GM23338 (cell line): ENCODE results near the gene A4GNT. TPM values are rescaled to one million over a fixed set of nuclear protein-coding genes. Genes with fewer than 3 reads are reported as not detected.

Experiments used
- ATAC-seq: fragments of 200-7000 bp; cut with Tn5 transposase; 3 replicates; pipeline ENCODE4 v1.9.1; 2020
- DNase-seq: peaks from one replicate; pipeline ENCODE4 v3.0.0-alpha.2; 2015; ENCODE audit warnings: low spot score
- H2AFZ ChIP-seq: fragments of 200-600 bp; sonication (generic); 2 replicates; pipeline ENCODE4 v1.8.0; 2016; ENCODE audit warnings: antibody characterized with exemption, mild to moderate bottlenecking, moderate library complexity
- H3F3A ChIP-seq: fragments of 200-600 bp; sonication (generic); replicated peaks from 2 replicates; pipeline ENCODE4 v1.8.0; 2017; ENCODE audit warnings: antibody characterized with exemption, mixed run types, low read depth
- H3K27ac ChIP-seq: fragments of 200-600 bp; sonication (generic); 2 replicates; pipeline ENCODE4 v1.6.1; 2016; ENCODE audit warnings: low read depth
- H3K27me3 ChIP-seq: fragments of 200-600 bp; sonication (generic); 2 replicates; pipeline ENCODE4 v1.8.0; 2016; ENCODE audit warnings: mild to moderate bottlenecking, mixed run types, moderate library complexity; ENCODE audit not compliant: insufficient read depth
- H3K36me3 ChIP-seq: fragments of 200-600 bp; sonication (generic); 2 replicates; pipeline ENCODE4 v1.8.0; 2016; ENCODE audit warnings: mild to moderate bottlenecking; ENCODE audit not compliant: insufficient read depth
- H3K4me1 ChIP-seq: fragments of 200-600 bp; sonication (generic); 2 replicates; pipeline ENCODE4 v1.8.0; 2016; ENCODE audit warnings: mild to moderate bottlenecking, moderate library complexity; ENCODE audit not compliant: insufficient read depth
- H3K4me2 ChIP-seq: fragments of 200-600 bp; sonication (generic); 2 replicates; pipeline ENCODE4 v1.7.1; 2017; ENCODE audit warnings: mixed run types
- H3K4me3 ChIP-seq: fragments of 200-600 bp; sonication (generic); 2 replicates; pipeline ENCODE4 v1.6.1; 2016; ENCODE audit warnings: mixed run types
- H3K79me2 ChIP-seq: fragments of 200-600 bp; sonication (generic); replicated peaks from 2 replicates; pipeline ENCODE4 v1.8.0; 2017; ENCODE audit warnings: mild to moderate bottlenecking; ENCODE audit not compliant: insufficient read depth
- H3K9me2 ChIP-seq: fragments of 200-600 bp; sonication (generic); 2 replicates; pipeline ENCODE4 v1.8.0; 2017; ENCODE audit not compliant: insufficient read depth
- H4K20me1 ChIP-seq: fragments of 200-600 bp; sonication (generic); replicated peaks from 2 replicates; pipeline ENCODE4 v1.8.0; 2017; ENCODE audit warnings: mild to moderate bottlenecking; ENCODE audit not compliant: insufficient read depth
- H3K27ac Mint-ChIP-seq: 2 replicates; pipeline ENCODE4 v1.8.0; 2020; ENCODE audit warnings: inconsistent platforms, mild to moderate bottlenecking, moderate library complexity, mixed read lengths
- H3K27me3 Mint-ChIP-seq: 3 replicates; pipeline ENCODE4 v1.8.0; 2022; ENCODE audit warnings: low read depth, mild to moderate bottlenecking, moderate library complexity, mixed read lengths, inconsistent platforms; ENCODE audit not compliant: insufficient read depth, poor library complexity
- H3K36me3 Mint-ChIP-seq: 3 replicates; pipeline ENCODE4 v1.8.0; 2021; ENCODE audit warnings: low read depth, mild to moderate bottlenecking, inconsistent platforms, moderate library complexity, mixed read lengths
- H3K4me1 Mint-ChIP-seq: 3 replicates; pipeline ENCODE4 v1.8.0; 2020; ENCODE audit warnings: mild to moderate bottlenecking, inconsistent platforms, mixed read lengths
- H3K4me3 Mint-ChIP-seq: 3 replicates; pipeline ENCODE4 v1.8.0; 2021; ENCODE audit warnings: moderate library complexity, mild to moderate bottlenecking, inconsistent platforms, mixed read lengths
- H3K9me3 Mint-ChIP-seq: 3 replicates; pipeline ENCODE4 v1.8.0; 2020; ENCODE audit warnings: moderate library complexity, mild to moderate bottlenecking, inconsistent platforms, mixed read lengths
- CREB1 ChIP-seq: fragments of 250-450 bp; sonication (Bioruptor Pico); IDR thresholded peaks from 2 replicates; pipeline ENCODE4 v1.5.0; 2020; ENCODE audit warnings: low read depth, mild to moderate bottlenecking, moderate library complexity
- CTCF ChIP-seq, 2 experiments: fragments of 200-600 bp in 1 of 2; sonication (generic) in 1 of 2; conservative IDR thresholded peaks; 2 replicates each; pipeline versions ENCODE4 v1.5.1 to v1.6.1; 2016 to 2017; ENCODE audit warnings: antibody characterized with exemption in 2 of 2, low read depth in 2 of 2, mild to moderate bottlenecking in 2 of 2, moderate library complexity in 1 of 2
- EZH2 ChIP-seq: fragments of 200-600 bp; sonication (generic); IDR thresholded peaks from one replicate; pipeline ENCODE4 v1.8.0; 2017; ENCODE audit warnings: antibody characterized with exemption, mild to moderate bottlenecking, low read depth; ENCODE audit not compliant: unreplicated experiment
- EZH2phosphoT487 ChIP-seq: fragments of 200-600 bp; sonication (generic); IDR thresholded peaks from one replicate; pipeline ENCODE4 v1.8.1; 2018; ENCODE audit warnings: antibody characterized with exemption; ENCODE audit not compliant: unreplicated experiment
- JUNB ChIP-seq: IDR thresholded peaks from one replicate; pipeline ENCODE4 v1.6.1; 2016; ENCODE audit warnings: antibody characterized with exemption; ENCODE audit not compliant: unreplicated experiment
- NANOG ChIP-seq: IDR thresholded peaks from 2 replicates; pipeline ENCODE4 v1.6.1; 2016; ENCODE audit warnings: antibody characterized with exemption, borderline replicate concordance
- POLR2AphosphoS5 ChIP-seq: IDR thresholded peaks from 2 replicates; pipeline ENCODE4 v1.6.1; 2016; ENCODE audit warnings: antibody characterized with exemption, low read depth
- STAT1 ChIP-seq: IDR thresholded peaks from one replicate; pipeline ENCODE4 v1.6.1; 2016; ENCODE audit warnings: antibody characterized with exemption; ENCODE audit not compliant: unreplicated experiment
- ZNF114 ChIP-seq: fragments of 250-450 bp; sonication (Bioruptor Pico); IDR thresholded peaks from 2 replicates; pipeline ENCODE4 v1.5.0; 2020; ENCODE audit warnings: mild to moderate bottlenecking, moderate library complexity
- ZNF331 ChIP-seq: fragments of 250-450 bp; sonication (Bioruptor Pico); IDR thresholded peaks from 2 replicates; pipeline ENCODE4 v1.5.0; 2020; ENCODE audit warnings: low read depth, mild to moderate bottlenecking, moderate library complexity
- polyA plus RNA-seq: library from polyadenylated mRNA; unstranded; fragments of >200 nt; fragmentation: Nextera tagmentation; extraction: Ambion mirVana; gene quantifications from 2 replicates; pipeline ENCODE4 v1.2.1, GENCODE V29; 2016
- total RNA-seq: library from RNA; depleted of rRNA; stranded (reverse); fragments of >200 nt; shearing (Covaris generic); gene quantifications from 2 replicates; pipeline ENCODE4 v1.2.3, GENCODE V29; 2014
- TF ChIP-seq, protein P1 (sequence below): IDR thresholded peaks from 2 replicates; pipeline ENCODE4 v1.6.1; 2016; ENCODE audit warnings: antibody characterized with exemption
- TF ChIP-seq, protein P2 (sequence below): IDR thresholded peaks from one replicate; pipeline ENCODE4 v1.6.1; 2018; ENCODE audit warnings: antibody characterized with exemption; ENCODE audit not compliant: unreplicated experiment

The A4GNT gene
- total and polyA plus RNA-seq, 2 experiments from 2014 or later: not detected

DNA sequence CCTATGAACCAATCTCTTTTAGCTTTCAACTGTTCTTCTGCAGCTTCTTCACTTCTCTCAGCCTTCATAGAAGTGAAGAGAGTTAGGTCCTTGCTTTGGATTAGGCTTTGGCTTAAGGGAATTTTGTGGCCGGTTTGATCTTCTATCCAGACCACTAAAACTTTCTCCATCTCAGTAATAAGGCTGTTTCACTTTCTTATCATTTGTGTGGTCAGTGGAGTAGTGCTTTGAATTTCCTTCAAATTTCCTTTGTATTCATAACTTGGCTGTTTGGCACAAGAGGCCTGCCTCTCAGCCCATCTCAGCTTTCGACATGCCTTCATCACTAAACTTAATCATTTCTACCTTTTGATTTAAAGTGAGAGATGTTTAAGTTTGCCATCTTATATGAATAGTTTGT is 38.5 kb downstream of the A4GNT start (continued):
- TF ChIP-seq CREB1 (no peak), ZNF331 (CRISPR knock-in tag) (no peak), ZNF114 (CRISPR knock-in tag) (no peak), POLR2AphosphoS5 (no peak), CTCF (conservative IDR thresholded peaks at IDR 0.05; ENCODE audit: low read depth in 2 of 2) (no peak), EZH2 (no peak), NANOG (no peak), EZH2phosphoT487 (no peak)

DNA sequence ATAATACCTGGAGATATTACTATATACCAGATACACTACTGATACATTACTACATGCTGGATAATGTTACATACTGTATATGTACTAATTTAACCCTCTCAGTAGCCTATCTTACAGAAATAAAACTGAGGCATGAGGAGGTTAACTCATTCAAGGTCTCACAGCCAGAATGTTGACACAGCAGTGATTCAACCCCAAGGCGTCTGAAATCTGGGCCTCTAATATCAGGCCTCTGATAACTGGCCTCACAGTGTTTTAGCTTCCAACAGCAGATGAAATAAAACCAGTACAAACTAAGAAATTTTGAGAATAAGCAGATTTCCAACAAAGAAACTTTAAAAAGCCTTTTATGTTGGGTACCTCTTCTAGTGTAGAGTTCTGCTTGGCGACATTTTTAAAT is 40.2 kb downstream of the A4GNT start:
- peaks cover 5% of the 10 kb centered on the region; the same call in 1 of the 3 replicates for H3K9me3 Mint-ChIP-seq
- H3K27ac ChIP-seq: no peak overlapping the region
- H3K4me1 ChIP-seq: no peaks in the 10 kb centered on the region
- no peak overlapping the region for H3K4me3 ChIP-seq
- no peak overlapping the region for H3K4me2 ChIP-seq
- H3K79me2 ChIP-seq: no peaks in the 10 kb centered on the region
- 0 out of 2 replicates have a peak, but pooled peaks cover 6% of the 10 kb centered on the region for H3K36me3 ChIP-seq
- H3K27me3 ChIP-seq: no peaks in the 10 kb centered on the region
- no peak overlapping the region for H3K4me3 Mint-ChIP-seq
- peaks cover 37% of the 10 kb centered on the region for H3K36me3 Mint-ChIP-seq
- ATAC-seq (no peak), DNase-seq (no peak)
- H3K27ac Mint-ChIP-seq: no peak overlapping the region
- no peaks in the 10 kb centered on the region for H3K9me2 ChIP-seq
- peaks cover 5% of the 10 kb centered on the region; the same call in 2 of the 3 replicates for H3K4me1 Mint-ChIP-seq
- 0 out of 2 replicates have a peak, but pooled peaks cover 3% of the 10 kb centered on the region for H4K20me1 ChIP-seq
- no peak overlapping the region for H2AFZ ChIP-seq
- TF ChIP-seq ZNF114 (CRISPR knock-in tag) (no peak), CREB1 (no peak), NANOG (no peak), STAT1 (no peak)
- H3F3A ChIP-seq: no peaks in the 10 kb centered on the region
- H3K27me3 Mint-ChIP-seq: peaks cover 2% of the 10 kb centered on the region

GRCh38 chr3:138089091-138089490 is 43.1 kb downstream of the A4GNT start:
- Mint-ChIP-seq H3K9me3 (peaks cover 5% of the 10 kb centered on the region; the same call in 1 of the 3 replicates), H3K27me3 (no peaks in the 10 kb centered on the region), H3K36me3 (peaks cover 45% of the 10 kb centered on the region), H3K27ac (no peak overlapping the region), H3K4me3 (no peak overlapping the region), H3K4me1 (peaks cover 5% of the 10 kb centered on the region; the same call in 2 of the 3 replicates)
- H3K4me1 ChIP-seq: no peaks in the 10 kb centered on the region
- 0 out of 2 replicates have a peak, but pooled peaks cover 6% of the 10 kb centered on the region for H3K36me3 ChIP-seq
- H4K20me1 ChIP-seq: 0 out of 2 replicates have a peak, but pooled peaks cover 3% of the 10 kb centered on the region
- no peak overlapping the region for H2AFZ ChIP-seq
- H3F3A ChIP-seq: no peaks in the 10 kb centered on the region
- no peaks in the 10 kb centered on the region for H3K9me2 ChIP-seq
- H3K27ac ChIP-seq: no peak overlapping the region
- ATAC-seq: no peak
- no peak for DNase-seq
- H3K4me2 ChIP-seq: no peak overlapping the region
- no peaks in the 10 kb centered on the region for H3K79me2 ChIP-seq
- H3K27me3 ChIP-seq: no peaks in the 10 kb centered on the region
- H3K4me3 ChIP-seq: no peak overlapping the region
- no peak for TF ChIP-seq JUNB
- TF ChIP-seq CREB1: no peak
- no peak for TF ChIP-seq STAT1
- TF ChIP-seq EZH2phosphoT487: no peak
- TF ChIP-seq, protein P1, sequence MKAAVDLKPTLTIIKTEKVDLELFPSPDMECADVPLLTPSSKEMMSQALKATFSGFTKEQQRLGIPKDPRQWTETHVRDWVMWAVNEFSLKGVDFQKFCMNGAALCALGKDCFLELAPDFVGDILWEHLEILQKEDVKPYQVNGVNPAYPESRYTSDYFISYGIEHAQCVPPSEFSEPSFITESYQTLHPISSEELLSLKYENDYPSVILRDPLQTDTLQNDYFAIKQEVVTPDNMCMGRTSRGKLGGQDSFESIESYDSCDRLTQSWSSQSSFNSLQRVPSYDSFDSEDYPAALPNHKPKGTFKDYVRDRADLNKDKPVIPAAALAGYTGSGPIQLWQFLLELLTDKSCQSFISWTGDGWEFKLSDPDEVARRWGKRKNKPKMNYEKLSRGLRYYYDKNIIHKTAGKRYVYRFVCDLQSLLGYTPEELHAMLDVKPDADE: no peak
- TF ChIP-seq, protein P2, sequence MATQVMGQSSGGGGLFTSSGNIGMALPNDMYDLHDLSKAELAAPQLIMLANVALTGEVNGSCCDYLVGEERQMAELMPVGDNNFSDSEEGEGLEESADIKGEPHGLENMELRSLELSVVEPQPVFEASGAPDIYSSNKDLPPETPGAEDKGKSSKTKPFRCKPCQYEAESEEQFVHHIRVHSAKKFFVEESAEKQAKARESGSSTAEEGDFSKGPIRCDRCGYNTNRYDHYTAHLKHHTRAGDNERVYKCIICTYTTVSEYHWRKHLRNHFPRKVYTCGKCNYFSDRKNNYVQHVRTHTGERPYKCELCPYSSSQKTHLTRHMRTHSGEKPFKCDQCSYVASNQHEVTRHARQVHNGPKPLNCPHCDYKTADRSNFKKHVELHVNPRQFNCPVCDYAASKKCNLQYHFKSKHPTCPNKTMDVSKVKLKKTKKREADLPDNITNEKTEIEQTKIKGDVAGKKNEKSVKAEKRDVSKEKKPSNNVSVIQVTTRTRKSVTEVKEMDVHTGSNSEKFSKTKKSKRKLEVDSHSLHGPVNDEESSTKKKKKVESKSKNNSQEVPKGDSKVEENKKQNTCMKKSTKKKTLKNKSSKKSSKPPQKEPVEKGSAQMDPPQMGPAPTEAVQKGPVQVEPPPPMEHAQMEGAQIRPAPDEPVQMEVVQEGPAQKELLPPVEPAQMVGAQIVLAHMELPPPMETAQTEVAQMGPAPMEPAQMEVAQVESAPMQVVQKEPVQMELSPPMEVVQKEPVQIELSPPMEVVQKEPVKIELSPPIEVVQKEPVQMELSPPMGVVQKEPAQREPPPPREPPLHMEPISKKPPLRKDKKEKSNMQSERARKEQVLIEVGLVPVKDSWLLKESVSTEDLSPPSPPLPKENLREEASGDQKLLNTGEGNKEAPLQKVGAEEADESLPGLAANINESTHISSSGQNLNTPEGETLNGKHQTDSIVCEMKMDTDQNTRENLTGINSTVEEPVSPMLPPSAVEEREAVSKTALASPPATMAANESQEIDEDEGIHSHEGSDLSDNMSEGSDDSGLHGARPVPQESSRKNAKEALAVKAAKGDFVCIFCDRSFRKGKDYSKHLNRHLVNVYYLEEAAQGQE: no peak
- no peak for TF ChIP-seq POLR2AphosphoS5
- no peak for TF ChIP-seq ZNF331 (CRISPR knock-in tag)
